HCT116 (cell line): ENCODE data around the gene CCDC24. TPM values are rescaled to one million over a fixed set of nuclear protein-coding genes. Genes with fewer than 3 reads are reported as not detected.

Experiments used
- ATAC-seq: fragments of 200-7000 bp; cut with Tn5 transposase; 2 replicates; pipeline ENCODE4 v1.9.1; 2020; ENCODE audit warnings: mild to moderate bottlenecking, moderate library complexity
- BruUV-seq: library from RNA; stranded (reverse); fragments of 400-500 nt; replicated peaks from 2 replicates; lab custom pipeline; 2021; lab: Mats Ljungman, UMichigan
- CTCF ChIA-PET: fragments of 300-600 bp; sonication (Branson Sonifier 250); formaldehyde crosslinking; loops from one replicate; lab custom pipeline; 2021; ENCODE audit warnings: antibody characterized with exemption; lab: Charles Lee
- POLR2A ChIA-PET: fragments of 300-600, 350-600 bp; sonication (Branson Sonifier 250); formaldehyde crosslinking; loops from one replicate; lab custom pipeline; 2021; ENCODE audit warnings: antibody characterized with exemption; lab: Charles Lee
- RAD21 ChIA-PET, 2 experiments: fragments of 300-600 bp; sonication (Branson Sonifier 250); formaldehyde crosslinking; loops; one replicate each; lab custom pipeline; 2023; ENCODE audit warnings: low total read pairs in 2 of 2; ENCODE audit not compliant: uncharacterized antibody in 2 of 2, unreplicated experiment in 2 of 2, low non-redundant PET in 1 of 2; lab: Charles Lee
- DNase-seq: peaks from one replicate; pipeline ENCODE4 v3.0.0-alpha.2; 2010; ENCODE audit warnings: low read depth, low spot score
- H2AFZ ChIP-seq: fragments of 200-600 bp; shearing (Covaris generic), sonication (generic); 2 replicates; pipeline ENCODE4 v1.6.1; 2017; ENCODE audit warnings: low read depth, mixed run types, mixed read lengths, antibody characterized with exemption, low read length; ENCODE audit not compliant: poor library complexity, severe bottlenecking
- H3K27ac ChIP-seq: 2 replicates; pipeline ENCODE4 v1.5.1; 2012; ENCODE audit warnings: low read depth, low read length
- H3K27me3 ChIP-seq: fragments of 200-600 bp; sonication (generic); 2 replicates; pipeline ENCODE4 v1.6.1; 2016; ENCODE audit warnings: mixed run types, low read length, mixed read lengths; ENCODE audit not compliant: insufficient read depth
- H3K36me3 ChIP-seq, 2 experiments: fragments of 200-500 bp in 1 of 2; fragments of 200-600 bp in 1 of 2; sonication (Bioruptor generic) in 1 of 2; sonication (generic) in 1 of 2; 2 replicates each; pipeline versions ENCODE4 v1.5.1 to v1.6.1; 2014 to 2016; ENCODE audit warnings: low read length in 2 of 2, inconsistent platforms in 1 of 2, mixed read lengths in 1 of 2, mixed run types in 1 of 2; ENCODE audit not compliant: insufficient read depth in 2 of 2, control insufficient read depth in 1 of 2
- H3K4me1 ChIP-seq, 2 experiments: fragments of 200-600 bp in 1 of 2; sonication (generic) in 1 of 2; 2 replicates each; pipeline versions ENCODE4 v1.5.1 to v1.6.1; 2012 to 2017; ENCODE audit warnings: low read length in 2 of 2, inconsistent platforms in 1 of 2, mild to moderate bottlenecking in 1 of 2, mixed read lengths in 1 of 2, mixed run types in 1 of 2, moderate library complexity in 1 of 2; ENCODE audit not compliant: insufficient read depth in 2 of 2, control insufficient read depth in 1 of 2
- H3K4me2 ChIP-seq: fragments of 200-600 bp; sonication (generic); 2 replicates; pipeline ENCODE4 v1.6.1; 2017; ENCODE audit warnings: mixed run types, low read length, mixed read lengths
- H3K4me3 ChIP-seq, 2 experiments: fragments of 200-600 bp in 1 of 2; sonication (generic) in 1 of 2; replicated peaks in 1 of 2; 2 replicates each; pipeline ENCODE4 v1.5.1; 2011 to 2016; ENCODE audit warnings: low read length in 2 of 2, control low read depth in 1 of 2, low read depth in 1 of 2, mild to moderate bottlenecking in 1 of 2, mixed read lengths in 1 of 2, mixed run types in 1 of 2
- H3K79me2 ChIP-seq: fragments of 200-600 bp; sonication (generic); 2 replicates; pipeline ENCODE4 v1.6.1; 2017; ENCODE audit warnings: mild to moderate bottlenecking, mixed run types, low read length, moderate library complexity, mixed read lengths; ENCODE audit not compliant: insufficient read depth
- H3K9ac ChIP-seq: fragments of 200-600 bp; sonication (generic); 2 replicates; pipeline ENCODE4 v1.6.1; 2016; ENCODE audit warnings: low read length, mixed read lengths
- H3K9me2 ChIP-seq: fragments of 200-600 bp; sonication (generic), shearing (Covaris generic); 2 replicates; pipeline ENCODE4 v1.6.1; 2017; ENCODE audit warnings: mixed run types, mild to moderate bottlenecking, moderate library complexity; ENCODE audit not compliant: insufficient read depth
- H3K9me3 ChIP-seq, 2 experiments: fragments of 200-500 bp in 1 of 2; fragments of 200-600 bp in 1 of 2; sonication (Bioruptor generic) in 1 of 2; sonication (generic) in 1 of 2; 2 replicates each; pipeline ENCODE4 v1.6.1; 2014 to 2017; ENCODE audit warnings: low read length in 2 of 2, mixed read lengths in 2 of 2, inconsistent platforms in 1 of 2, low read depth in 1 of 2, mild to moderate bottlenecking in 1 of 2, mixed run types in 1 of 2, moderate library complexity in 1 of 2; ENCODE audit not compliant: control insufficient read depth in 1 of 2, insufficient read depth in 1 of 2
- H4K20me1 ChIP-seq: fragments of 200-600 bp; sonication (generic), shearing (Covaris generic); 2 replicates; pipeline ENCODE4 v1.6.1; 2017; ENCODE audit warnings: mixed run types, mild to moderate bottlenecking, moderate library complexity; ENCODE audit not compliant: insufficient read depth
- CBX3 ChIP-seq: IDR thresholded peaks from 2 replicates; pipeline ENCODE4 v1.6.1; 2012; ENCODE audit warnings: low read depth
- CEBPB ChIP-seq: IDR thresholded peaks from 2 replicates; pipeline ENCODE4 v1.6.1; 2012; ENCODE audit warnings: low read depth
- EGR1 ChIP-seq: IDR thresholded peaks from 2 replicates; pipeline ENCODE4 v1.6.1; 2012; ENCODE audit warnings: low read depth
- ELF1 ChIP-seq: IDR thresholded peaks from 2 replicates; pipeline ENCODE4 v1.6.1; 2012; ENCODE audit warnings: low read depth, borderline replicate concordance
- EZH2 ChIP-seq: fragments of 200-600 bp; sonication (generic); IDR thresholded peaks from 2 replicates; pipeline ENCODE4 v1.6.1; 2017; ENCODE audit warnings: antibody characterized with exemption, mixed run types
- EZH2phosphoT487 ChIP-seq: fragments of 200-600 bp; IDR thresholded peaks from 2 replicates; pipeline ENCODE4 v1.6.1; 2018; ENCODE audit warnings: antibody characterized with exemption, borderline replicate concordance
- FOSL1 ChIP-seq: IDR thresholded peaks from 2 replicates; pipeline ENCODE4 v1.6.1; 2012; ENCODE audit warnings: low read depth
- JUND ChIP-seq: IDR thresholded peaks from 2 replicates; pipeline ENCODE4 v1.6.1; 2012
- POLR2A ChIP-seq: IDR thresholded peaks from 2 replicates; pipeline ENCODE4 v1.7.0; 2011; ENCODE audit warnings: borderline replicate concordance; ENCODE audit not compliant: insufficient read depth, insufficient read length; ENCODE audit errors: extremely low read depth
- POLR2AphosphoS5 ChIP-seq: IDR thresholded peaks from 2 replicates; pipeline ENCODE4 v1.6.1; 2011; ENCODE audit warnings: mild to moderate bottlenecking, low read depth, low read length, moderate library complexity
- RAD21 ChIP-seq: IDR thresholded peaks from 2 replicates; pipeline ENCODE4 v1.6.1; 2012; ENCODE audit warnings: low read depth, mild to moderate bottlenecking
- SIN3A ChIP-seq: IDR thresholded peaks from 2 replicates; pipeline ENCODE4 v1.6.1; 2012; ENCODE audit warnings: low read depth
- SP1 ChIP-seq: IDR thresholded peaks from 2 replicates; pipeline ENCODE4 v1.6.1; 2012; ENCODE audit warnings: low read depth
- SRF ChIP-seq: IDR thresholded peaks from 2 replicates; pipeline ENCODE4 v1.6.1; 2012; ENCODE audit warnings: low read depth
- ZFX ChIP-seq: fragments of 450-650 bp; IDR thresholded peaks from 2 replicates; pipeline ENCODE4 v1.6.1; 2017
- ZNF274 ChIP-seq: fragments of 200-500 bp; sonication (Bioruptor generic); IDR thresholded peaks from 2 replicates; pipeline ENCODE4 v1.6.1; 2014; ENCODE audit warnings: mild to moderate bottlenecking, low read depth, low read length, inconsistent platforms
- intact Hi-C: fragments of 100-400 bp; cut with micrococcal nuclease; formaldehyde crosslinking; loops from 2 replicates; pipeline ENCODE4 v1.10.0; 2022
- total RNA-seq: library from RNA; stranded (reverse); gene quantifications from one replicate; pipeline ENCODE4 v1.2.1, GENCODE V29; 2021; ENCODE audit not compliant: unreplicated experiment
- TF ChIP-seq, protein P1 (sequence below): IDR thresholded peaks from 2 replicates; pipeline ENCODE4 v1.6.1; 2011; ENCODE audit warnings: mild to moderate bottlenecking, low read length, moderate library complexity; ENCODE audit not compliant: insufficient replicate concordance; ENCODE audit errors: extremely low read depth
- TF ChIP-seq, protein P2 (sequence below), 3 experiments: fragments of 200-600 bp in 1 of 3; sonication (generic) in 1 of 3; IDR thresholded peaks in 2 of 3; conservative IDR thresholded peaks in 1 of 3; 2 replicates each; pipeline ENCODE4 v1.5.1; 2012 to 2017; ENCODE audit warnings: low read depth in 2 of 3, low read length in 2 of 3, antibody characterized with exemption in 1 of 3, borderline replicate concordance in 1 of 3, control low read depth in 1 of 3, mild to moderate bottlenecking in 1 of 3, mixed read lengths in 1 of 3, mixed run types in 1 of 3, moderate library complexity in 1 of 3; ENCODE audit not compliant: insufficient read depth in 1 of 3
- TF ChIP-seq, protein P3 (sequence below): IDR thresholded peaks from 2 replicates; pipeline ENCODE4 v1.6.1; 2012

Gene CCDC24
- total RNA-seq, 1 experiment from 2014 or later: 23.3 TPM

DNA sequence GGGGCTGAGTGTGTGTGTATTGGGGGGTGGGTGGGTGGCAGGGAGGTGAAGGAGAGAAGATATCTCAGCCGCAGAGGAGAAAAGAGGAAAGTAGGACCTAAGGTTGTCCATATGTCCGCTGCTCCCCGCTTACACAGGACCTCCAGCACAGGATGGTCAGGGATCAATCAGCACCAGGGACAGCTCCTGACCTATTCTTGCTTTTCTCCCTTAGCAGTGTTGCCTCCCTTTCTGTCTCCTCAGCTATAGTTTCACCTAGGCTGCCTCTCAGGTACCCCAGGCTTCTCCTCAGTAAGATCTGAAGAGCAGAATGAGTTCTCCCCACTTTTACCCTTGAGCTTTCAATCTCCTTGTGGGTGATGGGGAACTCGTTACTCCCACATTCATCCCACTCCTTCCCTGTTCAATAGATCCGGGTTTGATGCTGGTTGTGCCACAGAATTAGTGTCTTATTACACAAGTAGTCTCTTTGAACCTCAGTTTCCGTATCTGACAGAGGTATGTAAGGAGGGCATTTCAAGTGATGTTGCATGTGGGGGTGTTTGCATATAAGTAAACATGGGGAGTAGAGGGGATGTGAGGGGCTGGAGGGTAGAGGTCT, 23.0 kb upstream of the CCDC24 start:
- POLR2A ChIA-PET: no interaction called here
- CTCF ChIA-PET: no interaction called here
- H3K36me3 ChIP-seq: peaks cover 9 to 28% of the 10 kb centered on the region in 2 experiments; a peak in 3 of 4 replicates

More for the DNA sequence above, 23.0 kb upstream of the CCDC24 start:
- H3K9ac ChIP-seq: no peak overlapping the region
- no peaks in the 10 kb centered on the region for H3K27me3 ChIP-seq
- no peak overlapping the region for H3K27ac ChIP-seq
- no peak for DNase-seq
- peaks cover 18% of the 10 kb centered on the region for H3K79me2 ChIP-seq
- TF ChIP-seq FOSL1 (no peak), SP1 (no peak), POLR2A (no peak), CEBPB (no peak), ZFX (no peak), SIN3A (no peak), RAD21 (no peak), EZH2 (no peak), ZNF274 (no peak), JUND (no peak), CBX3 (no peak), POLR2AphosphoS5 (no peak), EZH2phosphoT487 (no peak), SRF (no peak), EGR1 (no peak), ELF1 (no peak)
- TF ChIP-seq, protein P1, sequence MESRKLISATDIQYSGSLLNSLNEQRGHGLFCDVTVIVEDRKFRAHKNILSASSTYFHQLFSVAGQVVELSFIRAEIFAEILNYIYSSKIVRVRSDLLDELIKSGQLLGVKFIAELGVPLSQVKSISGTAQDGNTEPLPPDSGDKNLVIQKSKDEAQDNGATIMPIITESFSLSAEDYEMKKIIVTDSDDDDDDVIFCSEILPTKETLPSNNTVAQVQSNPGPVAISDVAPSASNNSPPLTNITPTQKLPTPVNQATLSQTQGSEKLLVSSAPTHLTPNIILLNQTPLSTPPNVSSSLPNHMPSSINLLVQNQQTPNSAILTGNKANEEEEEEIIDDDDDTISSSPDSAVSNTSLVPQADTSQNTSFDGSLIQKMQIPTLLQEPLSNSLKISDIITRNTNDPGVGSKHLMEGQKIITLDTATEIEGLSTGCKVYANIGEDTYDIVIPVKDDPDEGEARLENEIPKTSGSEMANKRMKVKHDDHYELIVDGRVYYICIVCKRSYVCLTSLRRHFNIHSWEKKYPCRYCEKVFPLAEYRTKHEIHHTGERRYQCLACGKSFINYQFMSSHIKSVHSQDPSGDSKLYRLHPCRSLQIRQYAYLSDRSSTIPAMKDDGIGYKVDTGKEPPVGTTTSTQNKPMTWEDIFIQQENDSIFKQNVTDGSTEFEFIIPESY: no peak
- TF ChIP-seq, protein P2, sequence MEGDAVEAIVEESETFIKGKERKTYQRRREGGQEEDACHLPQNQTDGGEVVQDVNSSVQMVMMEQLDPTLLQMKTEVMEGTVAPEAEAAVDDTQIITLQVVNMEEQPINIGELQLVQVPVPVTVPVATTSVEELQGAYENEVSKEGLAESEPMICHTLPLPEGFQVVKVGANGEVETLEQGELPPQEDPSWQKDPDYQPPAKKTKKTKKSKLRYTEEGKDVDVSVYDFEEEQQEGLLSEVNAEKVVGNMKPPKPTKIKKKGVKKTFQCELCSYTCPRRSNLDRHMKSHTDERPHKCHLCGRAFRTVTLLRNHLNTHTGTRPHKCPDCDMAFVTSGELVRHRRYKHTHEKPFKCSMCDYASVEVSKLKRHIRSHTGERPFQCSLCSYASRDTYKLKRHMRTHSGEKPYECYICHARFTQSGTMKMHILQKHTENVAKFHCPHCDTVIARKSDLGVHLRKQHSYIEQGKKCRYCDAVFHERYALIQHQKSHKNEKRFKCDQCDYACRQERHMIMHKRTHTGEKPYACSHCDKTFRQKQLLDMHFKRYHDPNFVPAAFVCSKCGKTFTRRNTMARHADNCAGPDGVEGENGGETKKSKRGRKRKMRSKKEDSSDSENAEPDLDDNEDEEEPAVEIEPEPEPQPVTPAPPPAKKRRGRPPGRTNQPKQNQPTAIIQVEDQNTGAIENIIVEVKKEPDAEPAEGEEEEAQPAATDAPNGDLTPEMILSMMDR (IDR thresholded peaks at IDR 0.05 in 2 of 3, conservative IDR thresholded peaks at IDR 0.05 in 1 of 3; ENCODE audit: borderline replicate concordance in 1 of 3, insufficient read depth in 1 of 3, low read depth in 2 of 3, low read length in 2 of 3): no peak
- TF ChIP-seq, protein P3, sequence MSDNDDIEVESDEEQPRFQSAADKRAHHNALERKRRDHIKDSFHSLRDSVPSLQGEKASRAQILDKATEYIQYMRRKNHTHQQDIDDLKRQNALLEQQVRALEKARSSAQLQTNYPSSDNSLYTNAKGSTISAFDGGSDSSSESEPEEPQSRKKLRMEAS: no peak
- no peak overlapping the region for H2AFZ ChIP-seq
- intact Hi-C loops: no loop called here
- no peak for ATAC-seq
- peaks cover 4 to 19% of the 10 kb centered on the region in 2 experiments; a peak in 3 of 4 replicates for H3K4me1 ChIP-seq
- RAD21 ChIA-PET: no interaction called here
- H3K4me2 ChIP-seq: no peak overlapping the region
- no peaks in the 10 kb centered on the region for H3K9me2 ChIP-seq
- H3K9me3 ChIP-seq: no peaks in the 10 kb centered on the region
- H3K4me3 ChIP-seq: no peak overlapping the region
- BruUV-seq: no TSS peak
- H4K20me1 ChIP-seq: no peaks in the 10 kb centered on the region
